B cell (primary cell): ENCODE measurements around the gene PATZ1. TPM values are rescaled to one million over a fixed set of nuclear protein-coding genes. Genes with fewer than 3 reads are reported as not detected.

Source experiments
- ATAC-seq: fragments of 200-7000 bp; cut with Tn5 transposase; one replicate; pipeline ENCODE4 v1.10.0; 2021; ENCODE audit warnings: low read depth, mild to moderate bottlenecking, moderate number of reproducible peaks, moderate library complexity
- CTCF ChIA-PET: fragments of 350-600 bp; sonication (Branson Sonifier 250); formaldehyde crosslinking; loops from one replicate; lab custom pipeline; 2021; ENCODE audit warnings: antibody characterized with exemption, inconsistent platforms; lab: Charles Lee
- POLR2A ChIA-PET: fragments of 350-600 bp; sonication (Branson Sonifier 250); formaldehyde crosslinking; loops from one replicate; lab custom pipeline; 2021; ENCODE audit warnings: antibody characterized with exemption; lab: Charles Lee
- DNase-seq: peaks from one replicate; pipeline ENCODE4 v3.0.0; 2013
- H2AFZ ChIP-seq: 2 replicates; pipeline ENCODE4 v1.6.1; 2012; ENCODE audit warnings: mild to moderate bottlenecking, low read depth, low read length; ENCODE audit not compliant: insufficient read depth, poor library complexity, severe bottlenecking
- H3K27ac ChIP-seq, 2 donors: 1 replicate in 1 of 2; 2 replicates in 1 of 2; pipeline ENCODE4 v1.5.1; 2012 to 2013; ENCODE audit warnings: low read length in 2 of 2, mild to moderate bottlenecking in 2 of 2, moderate library complexity in 1 of 2
- H3K27me3 ChIP-seq, 4 experiments: fragments of 200-600 bp in 1 of 4; sonication (generic) in 1 of 4; replicated peaks in 1 of 4; 1 replicate in 2 of 4; 2 replicates in 2 of 4; pipeline versions ENCODE4 v1.6.1 to v1.7.0; 2013 to 2016; ENCODE audit warnings: low read length in 3 of 4, mild to moderate bottlenecking in 2 of 4, mixed read lengths in 1 of 4, moderate library complexity in 1 of 4; ENCODE audit not compliant: insufficient read depth in 4 of 4, control insufficient read depth in 3 of 4; ENCODE audit errors: control extremely low read depth in 1 of 4
- H3K36me3 ChIP-seq, 2 experiments: replicated peaks in 1 of 2; 1 replicate in 1 of 2; 2 replicates in 1 of 2; pipeline versions ENCODE4 v1.6.1 to v1.7.1; 2013; ENCODE audit warnings: low read length in 1 of 2; ENCODE audit not compliant: insufficient read depth in 2 of 2, control insufficient read depth in 1 of 2; ENCODE audit errors: control extremely low read depth in 1 of 2, extremely low read depth in 1 of 2
- H3K4me1 ChIP-seq, 2 donors: fragments of 200-600 bp in 1 of 2; sonication (generic) in 1 of 2; 1 replicate in 1 of 2; 2 replicates in 1 of 2; pipeline versions ENCODE4 v1.5.1 to v1.6.1; 2013 to 2017; ENCODE audit warnings: low read length in 2 of 2; ENCODE audit not compliant: control insufficient read depth in 2 of 2, insufficient read depth in 2 of 2
- H3K4me2 ChIP-seq: replicated peaks from 2 replicates; pipeline ENCODE3; 2012; ENCODE audit warnings: mild to moderate bottlenecking, low read depth, low read length; ENCODE audit not compliant: poor library complexity, severe bottlenecking
- H3K4me3 ChIP-seq, 5 experiments: fragments of 200-600 bp in 1 of 5; sonication (generic) in 1 of 5; 1 replicate in 3 of 5; 2 replicates in 2 of 5; pipeline versions ENCODE4 v1.5.1 to v1.7.0; 2011 to 2016; ENCODE audit warnings: low read length in 4 of 5, mild to moderate bottlenecking in 4 of 5, low read depth in 2 of 5, control low read depth in 1 of 5, moderate library complexity in 1 of 5; ENCODE audit not compliant: insufficient read depth in 1 of 5; ENCODE audit errors: control extremely low read depth in 1 of 5, extremely low read depth in 1 of 5
- H3K79me2 ChIP-seq: fragments of 200-600 bp; sonication (generic); one replicate; pipeline ENCODE4 v1.6.0; 2016; ENCODE audit warnings: low read length; ENCODE audit not compliant: control insufficient read depth, insufficient read depth
- H3K9ac ChIP-seq: fragments of 200-600 bp; sonication (generic); 2 replicates; pipeline ENCODE4 v1.6.1; 2017; ENCODE audit warnings: mild to moderate bottlenecking, low read length, moderate library complexity
- H3K9me3 ChIP-seq, 3 donors: one replicate each; pipeline versions ENCODE4 v1.6.1 to v1.7.1; 2013; ENCODE audit warnings: low read length in 2 of 3; ENCODE audit not compliant: control insufficient read depth in 2 of 3, insufficient read depth in 1 of 3; ENCODE audit errors: control extremely low read depth in 1 of 3
- H4K20me1 ChIP-seq: 2 replicates; pipeline ENCODE4 v1.6.0; 2012; ENCODE audit warnings: mild to moderate bottlenecking, low read length; ENCODE audit not compliant: insufficient read depth, control insufficient read depth, poor library complexity, severe bottlenecking
- H3K27ac Mint-ChIP-seq: one replicate; pipeline ENCODE4 v1.8.0; 2021; ENCODE audit warnings: mixed read lengths
- H3K27me3 Mint-ChIP-seq: one replicate; pipeline ENCODE4 v1.8.0; 2021; ENCODE audit warnings: mixed read lengths
- H3K4me1 Mint-ChIP-seq: one replicate; pipeline ENCODE4 v1.8.0; 2021; ENCODE audit warnings: mixed read lengths
- H3K4me3 Mint-ChIP-seq: one replicate; pipeline ENCODE4 v1.8.0; 2021; ENCODE audit warnings: mixed read lengths
- H3K9me3 Mint-ChIP-seq: one replicate; pipeline ENCODE4 v1.8.0; 2022; ENCODE audit warnings: mixed read lengths; ENCODE audit not compliant: insufficient read depth
- CTCF ChIP-seq: fragments of 200-600 bp; IDR thresholded peaks from one replicate; pipeline ENCODE4 v1.8.0; 2022; ENCODE audit warnings: antibody characterized with exemption, mild to moderate bottlenecking
- EZH2 ChIP-seq: IDR thresholded peaks from 2 replicates; pipeline ENCODE4 v1.6.1; 2012; ENCODE audit warnings: borderline replicate concordance, low read depth, mild to moderate bottlenecking, moderate library complexity, low read length; ENCODE audit not compliant: insufficient read depth, poor library complexity, severe bottlenecking
- WGBS: methylation state at CpG from one replicate; pipeline ENCODE4 v1.1.5; 2013; ENCODE audit warnings: missing lambda C conversion rate; ENCODE audit not compliant: insufficient coverage; 5-methylcytosine and 5-hydroxymethylcytosine counted together
- intact Hi-C: fragments of 100-400 bp; cut with micrococcal nuclease; formaldehyde crosslinking; loops from one replicate; pipeline ENCODE4 v1.10.0; 2022
- polyA plus RNA-seq: library from polyadenylated mRNA; depleted of rRNA; stranded (reverse); fragments of >200 nt; gene quantifications from 2 replicates; pipeline ENCODE4 v1.2.3, GENCODE V29; 2012
- total RNA-seq, 2 donors: library from RNA; stranded (reverse); fragments of 120-200 nt in 1 of 2; gene quantifications; 1 replicate in 1 of 2; 2 replicates in 1 of 2; pipeline versions ENCODE4 v1.2.3 to v1.2.4, GENCODE V29; 2013 to 2022

PATZ1 gene
- total and polyA plus RNA-seq, 2 donors (not counting 1 experiment from before 2014, with no cell fraction given), result 35.1 to 47.4 TPM

GRCh38 chr22:31302006-31302405 is 44.1 kb downstream of the PATZ1 start:
- TF ChIP-seq CTCF, result no peak
- TF ChIP-seq EZH2, result no peak
- Histone ChIP-seq H3K9ac (no peak overlapping the region), H2AFZ (no peak overlapping the region), H3K79me2 (no peaks in the 10 kb centered on the region), H4K20me1 (no peaks in the 10 kb centered on the region), H3K27me3 (no peaks in the 10 kb centered on the region), H3K9me3 (no peaks in the 10 kb centered on the region), H3K4me2 (no peak overlapping the region), H3K27ac (no peak overlapping the region), H3K4me3 (no peak overlapping the region), H3K36me3 (no peaks in the 10 kb centered on the region), H3K4me1 (no peaks in the 10 kb centered on the region)
- CTCF ChIA-PET, result interaction anchor here (0.5 to 18.7 kb wide), 4 partner anchors 11 to 169 kb away, joined by 3 to 208 read pairs (median 4); no protein-coding TSS in a partner anchor
- intact Hi-C loops, result no loop called here
- Mint-ChIP-seq H3K9me3 (no peaks in the 10 kb centered on the region), H3K4me1 (peaks cover 10% of the 10 kb centered on the region), H3K27me3 (no peaks in the 10 kb centered on the region), H3K4me3 (no peak overlapping the region), H3K27ac (no peak overlapping the region)
- POLR2A ChIA-PET, result interaction anchor here (1.2 kb wide), 1 partner anchor 10 kb away, joined by 7 read pairs; the partner anchor contains the start of gene PIK3IP1
- no peak for DNase-seq
- ATAC-seq, result no peak

GRCh38 chr22:31300896-31301295 is 45.2 kb downstream of the PATZ1 start:
- TF ChIP-seq CTCF (no peak), EZH2 (no peak)
- no peak overlapping the region for H2AFZ ChIP-seq
- ATAC-seq (no peak), DNase-seq (no peak)
- H3K4me1 ChIP-seq, result no peaks in the 10 kb centered on the region
- ChIA-PET CTCF (interaction anchor here (0.7 to 18.7 kb wide), 3 partner anchors 12 to 673 kb away, joined by 3 to 208 read pairs (median 7); no protein-coding TSS in a partner anchor), POLR2A (interaction anchor here (0.5 to 1.3 kb wide), 2 partner anchors 10 to 14 kb away, joined by 3 to 5 read pairs; no protein-coding TSS in a partner anchor)
- no peak overlapping the region for H3K9ac ChIP-seq
- H3K27me3 Mint-ChIP-seq, result no peaks in the 10 kb centered on the region
- H3K9me3 Mint-ChIP-seq, result no peaks in the 10 kb centered on the region
- no peak overlapping the region for H3K27ac ChIP-seq
- intact Hi-C loops, result no loop called here
- H3K4me1 Mint-ChIP-seq, result peaks cover 10% of the 10 kb centered on the region
- no peaks in the 10 kb centered on the region for H3K9me3 ChIP-seq
- no peaks in the 10 kb centered on the region for H3K79me2 ChIP-seq
- no peak overlapping the region for H3K4me3 Mint-ChIP-seq
- WGBS, result 95% methylated on average over 2 of the region's 3 CpGs
- no peak overlapping the region for H3K27ac Mint-ChIP-seq
- no peaks in the 10 kb centered on the region for H3K36me3 ChIP-seq
- no peaks in the 10 kb centered on the region for H4K20me1 ChIP-seq
- H3K4me2 ChIP-seq, result no peak overlapping the region
- H3K27me3 ChIP-seq, result no peaks in the 10 kb centered on the region
- no peak overlapping the region for H3K4me3 ChIP-seq
